ENCODE measurements around the gene FYB1. TPM values are rescaled to one million over a fixed set of nuclear protein-coding genes. Genes with fewer than 3 reads are reported as not detected.

FYB1 gene
- total RNA-seq, 3 donors from 2014 or later (not counting 1 experiment from before 2014, with no cell fraction given): 277 to 340 (median 295) TPM

DNA sequence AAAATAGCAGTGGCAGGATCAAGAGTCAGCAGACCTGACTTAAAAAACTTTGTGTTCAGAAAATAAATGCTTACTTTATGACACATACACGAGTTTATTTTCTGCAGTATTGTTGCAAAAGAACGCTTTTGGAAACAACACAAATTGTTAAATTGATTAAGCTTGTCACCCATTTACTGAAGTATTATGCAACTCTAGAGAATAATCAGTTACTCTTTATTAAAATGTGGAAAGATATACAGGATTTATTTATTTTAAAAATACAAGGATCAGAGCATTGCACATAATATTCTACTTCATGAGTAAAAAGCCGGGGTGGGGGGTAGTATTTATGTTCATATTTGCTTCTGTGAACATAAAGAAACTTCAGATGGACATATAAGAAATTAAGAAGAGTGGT is 20.0 kb downstream of the FYB1 start:
- Histone ChIP-seq H3K27me3 (ENCODE audit: control insufficient read depth, insufficient read depth, low read length) (no peaks in the 10 kb centered on the region), H3K4me3 (ENCODE audit: low read length) (peak overlapping the region; percentile 49), H3K27ac (ENCODE audit: low read length) (peak overlapping the region; percentile 82), H3K36me3 (ENCODE audit: control insufficient read depth, insufficient read depth, low read length) (peaks cover 17% of the 10 kb centered on the region), H3K9me3 (ENCODE audit: control insufficient read depth, insufficient read depth, low read length) (no peaks in the 10 kb centered on the region), H3K4me1 (ENCODE audit: control insufficient read depth, insufficient read depth, low read length) (peaks cover 45% of the 10 kb centered on the region)
- TF ChIP-seq, protein P1, sequence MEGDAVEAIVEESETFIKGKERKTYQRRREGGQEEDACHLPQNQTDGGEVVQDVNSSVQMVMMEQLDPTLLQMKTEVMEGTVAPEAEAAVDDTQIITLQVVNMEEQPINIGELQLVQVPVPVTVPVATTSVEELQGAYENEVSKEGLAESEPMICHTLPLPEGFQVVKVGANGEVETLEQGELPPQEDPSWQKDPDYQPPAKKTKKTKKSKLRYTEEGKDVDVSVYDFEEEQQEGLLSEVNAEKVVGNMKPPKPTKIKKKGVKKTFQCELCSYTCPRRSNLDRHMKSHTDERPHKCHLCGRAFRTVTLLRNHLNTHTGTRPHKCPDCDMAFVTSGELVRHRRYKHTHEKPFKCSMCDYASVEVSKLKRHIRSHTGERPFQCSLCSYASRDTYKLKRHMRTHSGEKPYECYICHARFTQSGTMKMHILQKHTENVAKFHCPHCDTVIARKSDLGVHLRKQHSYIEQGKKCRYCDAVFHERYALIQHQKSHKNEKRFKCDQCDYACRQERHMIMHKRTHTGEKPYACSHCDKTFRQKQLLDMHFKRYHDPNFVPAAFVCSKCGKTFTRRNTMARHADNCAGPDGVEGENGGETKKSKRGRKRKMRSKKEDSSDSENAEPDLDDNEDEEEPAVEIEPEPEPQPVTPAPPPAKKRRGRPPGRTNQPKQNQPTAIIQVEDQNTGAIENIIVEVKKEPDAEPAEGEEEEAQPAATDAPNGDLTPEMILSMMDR (IDR thresholded peaks at IDR 0.05): no peak
- Mint-ChIP-seq H3K9me3 (no peaks in the 10 kb centered on the region), H3K4me1 (peaks cover 78 to 89% of the 10 kb centered on the region in 2 donors), H3K4me3 (peak overlapping the region; percentile 88), H3K36me3 (peaks cover 13% of the 10 kb centered on the region), H3K27me3 (ENCODE audit: low read depth in 2 of 2) (no peaks in the 10 kb centered on the region), H3K27ac (peak overlapping the region; percentile 96 to 98)
- 57% methylated on average over 1 of the region's 3 CpGs for whole genome bisulfite sequencing (ENCODE audit: insufficient coverage)
- intact Hi-C loops (cut with micrococcal nuclease): no loop called here
- no peak for DNase-seq
- ATAC-seq: no peak

DNA sequence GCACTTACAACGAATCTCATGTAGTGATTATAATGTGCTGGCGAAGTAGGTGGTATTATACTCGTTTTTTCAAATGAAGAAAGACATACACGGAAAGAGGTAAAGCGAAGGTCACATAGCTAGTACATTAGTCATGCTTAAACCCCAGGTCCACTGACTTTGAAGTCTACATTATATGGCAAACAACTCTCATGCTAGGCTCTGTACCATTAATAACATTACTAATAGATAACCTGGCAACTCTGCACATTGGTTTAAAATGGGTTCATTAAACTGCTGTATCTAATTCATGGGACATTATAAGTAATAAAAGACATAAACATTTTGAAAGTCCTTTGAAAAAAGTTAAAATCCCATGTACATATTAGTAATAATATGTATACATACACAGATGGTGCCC is 21.2 kb downstream of the FYB1 start:
- 73% methylated on average over 4 of the region's 5 CpGs for WGBS (ENCODE audit: insufficient coverage)
- Histone ChIP-seq H3K4me3 (ENCODE audit: low read length) (peak overlapping the region; percentile 3), H3K36me3 (ENCODE audit: control insufficient read depth, insufficient read depth, low read length) (peaks cover 18% of the 10 kb centered on the region), H3K4me1 (ENCODE audit: control insufficient read depth, insufficient read depth, low read length) (peaks cover 44% of the 10 kb centered on the region), H3K27me3 (ENCODE audit: control insufficient read depth, insufficient read depth, low read length) (no peaks in the 10 kb centered on the region), H3K27ac (ENCODE audit: low read length) (peak overlapping the region; percentile 21), H3K9me3 (ENCODE audit: control insufficient read depth, insufficient read depth, low read length) (no peaks in the 10 kb centered on the region)
- H3K9me3 Mint-ChIP-seq: no peaks in the 10 kb centered on the region
- peaks cover 19% of the 10 kb centered on the region for H3K36me3 Mint-ChIP-seq
- ATAC-seq: no peak
- H3K27ac Mint-ChIP-seq: peak overlapping the region; percentile 96 to 98
- H3K4me3 Mint-ChIP-seq: peak overlapping the region; percentile 66
- no peaks in the 10 kb centered on the region for H3K27me3 Mint-ChIP-seq (ENCODE audit: low read depth in 2 of 2)
- H3K4me1 Mint-ChIP-seq: peaks cover 78 to 89% of the 10 kb centered on the region in 2 donors
- TF ChIP-seq, protein P1 (IDR thresholded peaks at IDR 0.05): no peak
- intact Hi-C loops (cut with micrococcal nuclease): no loop called here
- DNase-seq: peak in 1 of 2 donors; percentile 45

DNA sequence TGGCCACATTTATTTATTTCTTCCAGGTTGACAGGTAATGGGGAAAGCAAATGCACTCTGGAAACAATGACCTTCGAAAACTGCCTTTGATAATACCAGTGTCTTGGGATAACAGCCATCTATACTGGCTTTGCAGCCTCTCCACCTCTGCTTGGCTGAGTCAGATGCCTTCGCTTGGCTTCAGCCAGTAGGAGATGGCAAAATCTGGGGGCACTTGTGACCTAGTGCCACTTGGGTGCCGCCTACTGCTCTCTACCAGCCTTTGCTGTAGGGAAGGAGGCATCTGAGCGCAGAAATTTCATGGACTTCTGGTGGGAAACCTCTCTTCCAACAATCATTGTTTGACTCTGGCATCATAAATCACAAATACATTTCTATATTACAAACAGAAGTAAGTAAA is 21.8 kb downstream of the FYB1 start:
- TF ChIP-seq, protein P1 (IDR thresholded peaks at IDR 0.05): no peak
- Histone ChIP-seq H3K27me3 (ENCODE audit: control insufficient read depth, insufficient read depth, low read length) (no peaks in the 10 kb centered on the region), H3K4me1 (ENCODE audit: control insufficient read depth, insufficient read depth, low read length) (peaks cover 45% of the 10 kb centered on the region), H3K9me3 (ENCODE audit: control insufficient read depth, insufficient read depth, low read length) (no peaks in the 10 kb centered on the region), H3K4me3 (ENCODE audit: low read length) (no peak overlapping the region), H3K36me3 (ENCODE audit: control insufficient read depth, insufficient read depth, low read length) (peaks cover 18% of the 10 kb centered on the region), H3K27ac (ENCODE audit: low read length) (peak overlapping the region; percentile 21)
- DNase-seq (peak in 1 of 2 donors; percentile 84), ATAC-seq (peak in 1 of 3 donors; percentile 22)
- 75% methylated on average over 3 of the region's 4 CpGs for WGBS (ENCODE audit: insufficient coverage)
- intact Hi-C loops (cut with micrococcal nuclease): no loop called here
- no peaks in the 10 kb centered on the region for H3K27me3 Mint-ChIP-seq (ENCODE audit: low read depth in 2 of 2)
- H3K4me1 Mint-ChIP-seq: peaks cover 79 to 89% of the 10 kb centered on the region in 2 donors
- H3K4me3 Mint-ChIP-seq: peak overlapping the region; percentile 14
- H3K9me3 Mint-ChIP-seq: no peaks in the 10 kb centered on the region
- peak overlapping the region; percentile 96 to 98 for H3K27ac Mint-ChIP-seq
- peaks cover 19% of the 10 kb centered on the region for H3K36me3 Mint-ChIP-seq

Data from natural killer cell (primary cell).